Endothelial cell (in vitro differentiated cells): ENCODE measurements around the gene SHOX. TPM values are rescaled to one million over a fixed set of nuclear protein-coding genes. Genes with fewer than 3 reads are reported as not detected.

Experiments
- DNase-seq: peaks from one replicate; pipeline ENCODE4 v3.0.0; 2021; ENCODE audit warnings: low spot score
- H3K27ac Mint-ChIP-seq: one replicate; pipeline ENCODE4 v1.8.0; 2021; ENCODE audit warnings: mixed read lengths, inconsistent platforms; ENCODE audit not compliant: unreplicated experiment
- H3K27me3 Mint-ChIP-seq: one replicate; pipeline ENCODE4 v1.8.0; 2021; ENCODE audit warnings: mild to moderate bottlenecking, moderate library complexity, mixed read lengths, inconsistent platforms; ENCODE audit not compliant: unreplicated experiment
- H3K36me3 Mint-ChIP-seq: one replicate; pipeline ENCODE4 v1.8.0; 2021; ENCODE audit warnings: mild to moderate bottlenecking, low read depth, mixed read lengths, inconsistent platforms; ENCODE audit not compliant: unreplicated experiment
- H3K4me1 Mint-ChIP-seq: one replicate; pipeline ENCODE4 v1.8.0; 2021; ENCODE audit warnings: mild to moderate bottlenecking, mixed read lengths, inconsistent platforms; ENCODE audit not compliant: unreplicated experiment
- H3K4me3 Mint-ChIP-seq: one replicate; pipeline ENCODE4 v1.8.0; 2021; ENCODE audit warnings: mild to moderate bottlenecking, mixed read lengths, inconsistent platforms; ENCODE audit not compliant: unreplicated experiment
- H3K9me3 Mint-ChIP-seq: one replicate; pipeline ENCODE4 v1.8.0; 2021; ENCODE audit warnings: mixed read lengths, inconsistent platforms; ENCODE audit not compliant: unreplicated experiment
- total RNA-seq: library from RNA; stranded (reverse); fragmentation: NEBNext Ultra II Directional; extraction: Animal tissue kit (Norgen Biotek cat#: 25700); gene quantifications from one replicate; pipeline ENCODE4 v1.2.1, GENCODE V29; 2021; ENCODE audit not compliant: unreplicated experiment
- TF ChIP-seq, protein P1 (sequence below): fragments of 200-600 bp; sonication (generic); IDR thresholded peaks from one replicate; pipeline ENCODE4 v1.5.0; 2021; ENCODE audit warnings: antibody characterized with exemption; ENCODE audit not compliant: unreplicated experiment

SHOX gene
- total RNA-seq, 1 donor from 2014 or later, result not detected

DNA sequence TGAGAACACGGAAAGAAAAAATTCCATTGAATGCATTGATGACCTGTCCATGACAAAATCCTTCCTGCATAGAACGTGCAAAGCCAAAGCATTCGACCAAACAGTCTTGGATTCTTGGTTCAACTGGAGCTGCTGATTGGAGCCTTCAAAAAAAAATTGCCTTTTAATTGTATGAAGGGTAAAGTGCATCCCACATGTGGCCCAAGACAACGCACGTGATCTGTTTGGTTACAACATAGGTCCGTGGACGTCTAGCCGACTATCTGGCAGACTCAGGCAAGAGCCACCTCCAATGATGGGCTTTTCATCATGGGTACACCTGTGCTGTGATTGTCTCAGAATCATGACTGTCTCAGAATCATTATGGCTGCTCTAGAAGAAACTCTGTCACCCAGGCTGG, 52.3 kb downstream of the SHOX start:
- H3K4me3 Mint-ChIP-seq, result peak overlapping the region; percentile 79
- H3K36me3 Mint-ChIP-seq, result peaks cover 35% of the 10 kb centered on the region
- no peaks in the 10 kb centered on the region for H3K4me1 Mint-ChIP-seq
- peaks cover 19% of the 10 kb centered on the region for H3K27me3 Mint-ChIP-seq
- H3K9me3 Mint-ChIP-seq, result peaks cover 49% of the 10 kb centered on the region
- no peak for DNase-seq
- TF ChIP-seq, protein P1, sequence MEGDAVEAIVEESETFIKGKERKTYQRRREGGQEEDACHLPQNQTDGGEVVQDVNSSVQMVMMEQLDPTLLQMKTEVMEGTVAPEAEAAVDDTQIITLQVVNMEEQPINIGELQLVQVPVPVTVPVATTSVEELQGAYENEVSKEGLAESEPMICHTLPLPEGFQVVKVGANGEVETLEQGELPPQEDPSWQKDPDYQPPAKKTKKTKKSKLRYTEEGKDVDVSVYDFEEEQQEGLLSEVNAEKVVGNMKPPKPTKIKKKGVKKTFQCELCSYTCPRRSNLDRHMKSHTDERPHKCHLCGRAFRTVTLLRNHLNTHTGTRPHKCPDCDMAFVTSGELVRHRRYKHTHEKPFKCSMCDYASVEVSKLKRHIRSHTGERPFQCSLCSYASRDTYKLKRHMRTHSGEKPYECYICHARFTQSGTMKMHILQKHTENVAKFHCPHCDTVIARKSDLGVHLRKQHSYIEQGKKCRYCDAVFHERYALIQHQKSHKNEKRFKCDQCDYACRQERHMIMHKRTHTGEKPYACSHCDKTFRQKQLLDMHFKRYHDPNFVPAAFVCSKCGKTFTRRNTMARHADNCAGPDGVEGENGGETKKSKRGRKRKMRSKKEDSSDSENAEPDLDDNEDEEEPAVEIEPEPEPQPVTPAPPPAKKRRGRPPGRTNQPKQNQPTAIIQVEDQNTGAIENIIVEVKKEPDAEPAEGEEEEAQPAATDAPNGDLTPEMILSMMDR, result no peak
- no peak overlapping the region for H3K27ac Mint-ChIP-seq

DNA sequence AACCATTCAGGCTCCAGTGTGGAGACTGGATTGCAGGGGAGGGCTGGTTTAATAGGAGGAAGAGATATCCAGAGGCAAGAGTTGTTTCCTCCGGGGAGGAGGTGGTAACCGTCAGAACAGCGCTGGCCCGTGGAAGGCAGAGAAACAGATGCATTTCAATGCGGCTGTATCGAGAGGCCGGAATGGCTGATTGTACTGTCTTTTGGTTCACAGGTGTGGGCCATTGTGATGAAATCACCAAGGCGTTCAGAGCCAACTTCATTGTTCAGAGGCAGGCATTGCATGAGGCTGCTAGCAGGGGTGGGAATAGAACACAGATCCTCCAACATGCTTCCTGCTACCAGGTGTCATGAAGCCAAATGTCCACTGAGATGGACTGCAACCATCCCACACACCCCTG, 53.0 kb downstream of the SHOX start:
- Mint-ChIP-seq H3K4me3 (no peak overlapping the region), H3K36me3 (peaks cover 34% of the 10 kb centered on the region), H3K9me3 (peaks cover 49% of the 10 kb centered on the region), H3K27me3 (peaks cover 22% of the 10 kb centered on the region), H3K27ac (no peak overlapping the region), H3K4me1 (no peaks in the 10 kb centered on the region)
- DNase-seq, result no peak
- TF ChIP-seq, protein P1, result no peak

DNA sequence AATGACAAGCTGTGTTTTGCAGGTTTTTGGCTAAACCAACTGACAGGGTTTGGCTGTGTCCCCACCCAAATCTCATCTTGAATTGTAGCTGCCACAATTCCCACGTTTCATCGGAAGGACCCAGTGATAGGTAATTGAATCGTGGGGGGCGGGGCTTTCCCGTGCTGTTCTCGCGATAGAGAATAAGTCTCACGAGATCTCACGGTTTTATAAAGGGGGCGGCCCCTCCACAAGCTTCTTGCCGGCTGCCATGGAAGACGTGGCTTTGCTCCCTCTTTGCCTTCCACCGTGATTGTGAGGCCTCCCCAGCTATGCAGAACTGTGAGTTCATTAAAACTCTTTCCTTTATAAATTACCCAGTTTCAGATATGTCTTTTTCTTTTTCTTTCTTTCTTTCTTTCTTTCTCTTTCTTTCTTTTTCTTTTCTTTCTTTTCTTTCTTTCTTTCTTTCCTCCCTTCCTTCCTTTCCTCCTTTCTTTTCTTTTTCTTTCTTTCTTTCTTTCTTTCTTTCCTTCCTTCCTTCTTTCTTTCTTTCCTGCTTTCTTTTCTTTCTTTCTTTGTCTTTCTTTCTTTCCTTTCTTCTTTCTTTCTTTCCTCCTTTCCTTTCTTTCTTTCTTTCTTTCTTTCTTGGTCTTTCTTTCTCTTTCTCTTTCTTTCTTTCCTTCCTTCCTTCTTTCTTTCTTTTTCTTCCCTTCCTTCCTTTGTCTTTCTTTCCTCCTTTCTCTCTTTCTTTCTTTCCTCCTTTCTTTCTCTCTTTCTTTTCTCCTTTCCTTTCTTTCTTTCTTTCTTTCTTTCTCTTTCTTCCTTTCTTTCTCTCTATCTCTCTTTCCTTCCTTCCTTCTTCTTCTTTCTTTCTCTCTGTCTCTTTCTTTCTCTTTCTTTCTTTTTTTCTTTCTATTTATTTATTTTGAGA, 54.8 kb downstream of the SHOX start:
- no peaks in the 10 kb centered on the region for H3K4me1 Mint-ChIP-seq
- H3K27me3 Mint-ChIP-seq, result peaks cover 13% of the 10 kb centered on the region
- H3K36me3 Mint-ChIP-seq, result peaks cover 20% of the 10 kb centered on the region
- DNase-seq, result no peak
- H3K27ac Mint-ChIP-seq, result no peak overlapping the region
- H3K4me3 Mint-ChIP-seq, result no peak overlapping the region
- peaks cover 35% of the 10 kb centered on the region for H3K9me3 Mint-ChIP-seq
- TF ChIP-seq, protein P1, result no peak

DNA sequence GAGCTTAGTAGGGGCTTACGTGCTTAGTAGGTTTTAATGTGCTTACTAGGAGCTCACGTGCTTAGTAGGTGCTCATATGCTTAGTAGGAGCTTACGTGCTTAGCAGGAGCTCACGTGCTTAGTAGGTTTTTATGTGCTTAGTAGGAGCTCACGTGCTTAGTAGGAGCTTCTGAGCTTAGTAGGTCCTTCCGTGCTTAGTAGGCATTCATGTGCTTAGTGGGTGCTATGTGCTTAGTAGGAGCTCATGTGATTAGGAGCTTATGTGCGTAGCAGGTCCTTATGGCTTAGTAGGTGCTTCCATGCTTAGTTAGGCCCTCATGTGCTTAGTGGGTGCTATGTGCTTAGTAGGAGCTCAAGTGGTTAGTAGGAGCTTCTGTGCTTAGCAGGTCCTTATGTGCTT, 59.4 kb downstream of the SHOX start:
- Mint-ChIP-seq H3K27ac (no peak overlapping the region), H3K4me3 (no peak overlapping the region), H3K27me3 (peaks cover 12% of the 10 kb centered on the region), H3K4me1 (no peaks in the 10 kb centered on the region), H3K9me3 (peaks cover 28% of the 10 kb centered on the region), H3K36me3 (peaks cover 12% of the 10 kb centered on the region)
- TF ChIP-seq, protein P1, result no peak
- DNase-seq, result no peak

DNA sequence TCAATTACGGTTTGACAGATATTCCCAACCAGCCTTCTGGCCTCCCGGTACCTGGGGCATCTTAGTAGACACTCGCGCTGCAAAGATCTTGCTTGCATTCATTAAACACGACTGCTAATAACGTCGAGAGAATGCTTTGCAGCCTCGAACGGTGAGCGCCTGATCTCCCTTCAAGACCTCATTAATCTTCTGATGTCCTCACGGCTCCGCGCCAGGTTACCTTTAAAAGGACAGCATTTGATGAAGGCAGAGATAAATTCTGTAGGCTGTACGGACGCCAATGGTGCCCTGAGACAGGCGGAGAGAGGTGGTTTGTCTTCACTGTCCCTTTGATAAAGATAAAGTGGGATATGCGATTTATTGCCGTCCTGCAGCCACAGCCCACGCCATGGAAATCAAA, 64.2 kb downstream of the SHOX start:
- Mint-ChIP-seq H3K9me3 (peaks cover 41% of the 10 kb centered on the region), H3K4me1 (no peaks in the 10 kb centered on the region), H3K4me3 (no peak overlapping the region), H3K36me3 (peaks cover 14% of the 10 kb centered on the region), H3K27me3 (peaks cover 5% of the 10 kb centered on the region), H3K27ac (no peak overlapping the region)
- TF ChIP-seq, protein P1, result no peak
- no peak for DNase-seq
